ENCODE data around the gene WDR54.
"Not testable (repeated sequence)": the region's sequence is repeated elsewhere in the genome, so short reads cannot be mapped to it uniquely, and the experiment has no call there.

The WDR54 gene

GRCh38 chr2:74413001-74413698 lies 8.4 kb upstream of the WDR54 start:
- no peak for DNase-seq

DNA sequence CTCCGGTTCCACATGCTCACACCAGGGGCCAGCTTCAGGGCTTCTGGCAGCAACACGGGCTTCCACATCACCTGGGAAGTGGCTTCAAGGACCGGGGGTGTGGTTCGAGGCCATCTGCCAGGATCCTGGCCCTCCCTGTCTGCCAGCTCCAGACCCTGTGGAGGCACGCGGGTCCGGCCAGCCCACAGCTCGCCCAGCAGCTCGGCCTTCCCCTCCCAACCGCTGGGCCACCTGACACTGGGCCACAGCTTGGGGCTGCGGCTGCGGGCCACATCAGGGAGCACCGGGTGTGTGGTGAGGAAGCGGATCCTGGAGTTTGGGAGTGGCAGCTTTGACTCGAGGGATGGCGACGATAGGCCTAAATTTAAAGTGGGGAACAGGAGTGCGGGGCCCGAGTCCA lies 7.1 kb upstream of the WDR54 start:
- no peak for DNase-seq

DNA sequence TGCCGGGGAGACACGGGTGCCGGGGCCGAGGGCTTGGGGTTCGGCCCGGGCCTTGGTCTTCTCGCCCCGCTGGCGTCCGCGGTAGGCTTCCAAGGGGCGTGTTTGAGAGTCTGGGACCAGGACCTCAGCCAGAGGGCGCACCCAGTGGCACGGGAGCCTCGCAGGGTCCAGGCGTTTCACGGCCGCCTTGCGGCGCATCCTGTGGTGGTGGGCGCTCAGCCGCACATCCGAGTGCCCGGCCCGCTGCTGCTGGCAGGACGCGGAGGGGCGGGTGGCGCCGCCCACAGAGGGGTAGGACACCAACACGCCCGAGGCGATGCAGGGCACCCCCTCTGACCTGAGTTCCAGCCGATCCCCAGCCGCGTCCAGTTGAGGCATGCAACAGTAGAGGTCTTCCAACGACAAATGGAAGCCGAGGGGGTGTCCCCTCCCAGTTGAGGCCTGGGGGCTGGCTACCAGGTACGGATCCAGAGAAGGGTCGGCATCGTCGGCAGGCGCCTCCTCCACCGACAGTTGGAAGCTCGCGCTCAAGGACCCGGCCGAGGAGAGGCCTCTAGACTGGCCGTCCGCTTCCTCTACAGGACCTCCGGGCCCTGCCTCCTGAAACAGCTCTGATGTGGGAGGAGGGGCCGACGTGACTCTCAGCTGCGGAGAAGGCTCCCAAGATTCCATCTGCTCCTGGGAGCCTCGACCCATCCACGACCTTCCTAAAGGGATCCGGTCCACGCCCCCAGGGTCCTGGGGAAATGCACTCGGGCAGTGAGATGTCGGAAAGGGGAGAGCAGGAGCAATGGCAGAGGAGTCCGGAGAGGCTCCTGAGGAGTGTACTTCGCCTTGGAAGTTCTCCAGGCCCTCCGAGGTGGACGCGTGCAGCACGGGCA lies 6.4 kb upstream of the WDR54 start:
- no peak for DNase-seq

GRCh38 chr2:74415762-74416395 lies 5.7 kb upstream of the WDR54 start:
- DNase-seq, result no peak

DNA sequence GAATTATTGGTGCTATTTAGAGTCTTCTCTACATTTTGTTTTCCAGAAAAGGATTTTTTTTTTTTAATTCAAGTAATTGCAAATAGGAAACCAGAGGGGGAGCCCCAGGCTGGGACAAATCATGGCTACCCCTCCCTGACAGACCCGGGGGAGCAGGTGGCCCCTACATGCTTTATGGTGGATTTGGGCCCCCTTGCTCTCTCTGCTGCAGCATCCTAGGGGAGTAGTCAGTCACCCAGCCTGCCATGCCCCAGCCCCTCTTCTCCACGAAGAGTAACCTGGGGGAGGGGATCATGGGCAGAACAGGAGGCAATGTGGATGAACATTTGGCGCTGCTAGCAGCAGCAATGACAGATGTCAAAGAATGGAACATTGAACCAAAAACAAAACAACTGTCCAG lies 4.8 kb upstream of the WDR54 start:
- DNase-seq, result peak; percentile 22

DNA sequence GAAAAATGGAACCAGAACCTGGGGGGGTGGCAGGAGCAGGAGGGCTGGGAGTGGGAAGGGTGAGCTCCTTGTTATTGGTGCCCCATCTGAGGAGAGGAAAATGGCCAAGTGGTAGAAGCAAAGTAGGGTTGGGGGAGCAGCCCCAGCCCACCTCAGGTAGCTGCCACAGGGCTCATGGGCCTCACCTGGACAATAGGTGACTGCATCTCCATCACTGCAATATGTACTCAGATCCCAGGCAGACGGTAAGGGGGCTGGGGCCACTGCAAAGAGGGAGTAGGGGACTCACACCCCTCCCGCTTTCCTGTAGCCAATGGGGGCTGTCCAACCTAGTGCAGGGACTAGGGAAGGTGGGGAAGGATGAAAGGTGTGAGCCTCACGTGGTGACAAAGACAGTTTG lies 4.3 kb upstream of the WDR54 start:
- no peak for DNase-seq

GRCh38 chr2:74417763-74418162 lies 3.8 kb upstream of the WDR54 start:
- no peak for DNase-seq

DNA sequence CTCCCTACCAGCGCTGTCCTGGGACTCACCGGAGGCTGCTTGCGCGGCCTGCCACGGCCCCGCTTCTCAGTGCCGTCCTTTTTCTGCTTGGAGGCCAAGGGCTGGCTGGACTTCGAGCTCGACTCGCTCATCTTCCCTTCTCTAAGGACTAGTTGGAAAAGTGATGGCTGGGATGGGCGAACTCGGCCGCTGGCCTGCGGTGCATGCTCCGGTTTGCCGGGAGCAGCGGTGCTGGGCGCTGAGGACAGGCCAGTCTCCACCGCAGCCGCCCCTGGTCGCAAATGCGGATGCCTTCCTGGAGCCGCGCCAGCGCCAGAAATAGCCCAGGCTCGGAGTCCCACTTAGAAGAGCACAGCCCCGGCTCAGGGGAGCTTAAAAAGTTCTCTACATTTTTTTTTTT lies 3.2 kb upstream of the WDR54 start:
- no peak for DNase-seq

DNA sequence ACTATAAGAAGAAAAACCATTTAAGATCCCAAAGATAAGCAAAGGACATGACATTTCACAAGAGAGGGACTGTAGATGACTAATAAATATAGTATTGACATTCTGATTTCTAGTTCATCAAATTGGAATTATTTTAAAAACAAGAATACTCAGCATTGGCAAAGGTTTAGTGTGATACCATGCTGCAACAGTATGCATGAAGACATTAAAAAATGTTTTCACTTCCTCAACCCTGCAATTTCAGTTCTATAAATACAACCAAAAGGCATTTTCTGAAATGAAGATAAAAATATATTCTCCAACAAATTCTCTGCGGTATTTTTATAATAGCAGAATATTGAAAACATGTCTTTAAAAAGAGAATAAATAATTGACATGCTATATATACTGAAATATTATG lies 2.2 kb upstream of the WDR54 start:
- no peak for DNase-seq

GRCh38 chr2:74420006-74420405 lies 1.5 kb upstream of the WDR54 start:
- DNase-seq, result no peak

DNA sequence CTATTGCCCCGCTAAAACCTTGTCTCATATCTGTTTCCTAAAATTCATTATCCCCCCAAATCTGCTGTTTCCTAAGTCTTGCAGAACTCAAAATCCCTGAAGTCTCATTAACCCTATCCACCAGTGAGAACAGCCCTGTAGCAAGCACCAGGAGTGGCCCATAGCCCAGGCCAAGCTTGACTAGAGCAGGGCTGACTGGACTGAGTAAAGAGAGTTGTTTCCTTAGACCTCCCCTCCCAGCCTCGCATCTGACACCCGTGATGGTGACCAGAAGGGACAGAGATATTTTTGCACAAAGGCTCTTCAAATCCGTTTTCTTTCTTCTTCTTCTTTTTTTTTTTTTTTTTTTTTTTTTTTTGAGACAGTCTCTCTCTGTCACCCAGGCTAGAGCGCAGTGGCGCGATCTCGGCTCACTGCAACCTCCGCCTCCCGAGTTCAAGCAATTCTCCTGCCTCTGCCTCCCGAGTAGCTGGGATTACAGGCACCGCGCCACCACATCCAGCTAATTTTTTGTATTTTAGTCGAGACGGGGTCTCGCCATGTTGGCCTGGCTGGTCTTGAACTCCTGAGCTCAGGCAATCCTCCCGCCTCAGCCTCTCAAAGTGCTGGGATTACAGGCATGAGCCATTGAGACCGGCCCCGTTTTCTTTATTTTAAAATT lies 957 bp upstream of the WDR54 start:
- not testable (repeated sequence) for DNase-seq

DNA sequence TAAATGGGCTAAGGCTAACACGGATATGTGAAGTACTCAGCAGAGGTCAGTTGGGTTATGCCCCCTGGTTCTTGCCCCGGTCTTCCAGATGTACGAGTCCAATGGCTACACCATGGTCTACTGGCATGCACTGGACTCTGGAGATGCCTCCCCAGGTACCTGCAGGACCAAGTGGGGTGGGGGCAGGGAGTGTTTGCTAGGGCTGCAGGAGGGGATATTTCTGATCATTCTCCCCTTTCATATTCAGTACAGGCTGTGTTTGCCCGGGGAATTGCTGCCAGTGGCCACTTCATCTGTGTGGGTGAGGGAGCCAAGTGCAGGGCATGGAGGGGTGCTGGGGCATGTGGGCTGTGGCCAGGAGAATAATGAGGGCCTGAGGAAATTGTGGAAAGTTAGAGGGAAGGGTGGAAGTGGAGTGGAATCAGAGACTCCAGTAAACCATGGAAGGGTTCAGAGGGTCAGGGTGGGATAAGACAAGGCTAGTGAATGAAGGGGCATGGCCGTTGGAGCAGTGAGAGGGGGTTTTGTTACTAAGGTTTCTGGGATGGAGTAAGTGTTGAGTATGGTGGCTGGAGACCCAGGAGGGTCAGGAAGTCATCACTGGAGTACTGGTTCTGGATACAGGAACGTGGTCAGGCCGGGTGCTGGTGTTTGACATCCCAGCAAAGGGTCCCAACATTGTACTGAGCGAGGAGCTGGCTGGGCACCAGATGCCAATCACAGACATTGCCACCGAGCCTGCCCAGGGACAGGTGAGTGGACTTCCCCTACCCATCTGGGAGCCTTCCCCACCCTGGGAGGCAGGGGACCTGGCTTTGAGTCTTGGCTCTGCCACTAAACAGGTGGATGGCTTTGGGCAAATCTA lies 1.9 kb downstream of the WDR54 start:
- DNase-seq, result no peak

- no peak for DNase-seq
These were observed 2.8 kb downstream of the WDR54 start for GRCh38 chr2:74424139-74424992.

GRCh38 chr2:74424995-74425406 lies 3.5 kb downstream of the WDR54 start:
- DNase-seq, result no peak

GRCh38 chr2:74425523-74425922 lies 4.0 kb downstream of the WDR54 start:
- no peak for DNase-seq

DNA sequence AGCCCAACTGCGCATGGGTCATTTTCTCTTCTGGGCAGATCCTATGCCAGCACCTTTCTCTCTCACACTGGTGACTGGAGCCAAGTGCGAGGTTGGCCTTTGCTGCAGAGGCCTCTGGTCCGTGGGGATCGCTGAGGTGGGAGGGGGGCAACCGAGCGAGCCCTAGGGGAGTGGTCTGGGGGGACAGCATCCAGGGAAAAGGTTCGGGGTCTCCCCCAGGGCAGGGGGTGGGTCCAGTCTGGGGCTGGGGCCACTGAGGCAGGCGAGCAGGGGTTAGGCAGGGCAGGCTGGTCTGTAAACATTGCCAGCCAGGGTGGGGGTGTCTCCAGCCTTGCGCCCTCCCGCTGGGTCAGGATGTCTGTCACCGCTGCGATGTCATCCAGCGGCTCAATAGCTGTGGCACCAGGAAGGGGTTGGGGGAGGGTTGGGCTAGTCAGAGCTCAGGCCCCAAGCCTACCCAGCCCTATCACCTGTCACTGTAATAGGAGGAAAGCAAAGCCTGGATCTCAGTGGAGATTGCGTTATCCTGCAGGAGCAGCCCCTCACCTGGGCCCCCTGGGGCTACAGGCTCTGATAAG lies 4.7 kb downstream of the WDR54 start:
- no peak for DNase-seq

DNA sequence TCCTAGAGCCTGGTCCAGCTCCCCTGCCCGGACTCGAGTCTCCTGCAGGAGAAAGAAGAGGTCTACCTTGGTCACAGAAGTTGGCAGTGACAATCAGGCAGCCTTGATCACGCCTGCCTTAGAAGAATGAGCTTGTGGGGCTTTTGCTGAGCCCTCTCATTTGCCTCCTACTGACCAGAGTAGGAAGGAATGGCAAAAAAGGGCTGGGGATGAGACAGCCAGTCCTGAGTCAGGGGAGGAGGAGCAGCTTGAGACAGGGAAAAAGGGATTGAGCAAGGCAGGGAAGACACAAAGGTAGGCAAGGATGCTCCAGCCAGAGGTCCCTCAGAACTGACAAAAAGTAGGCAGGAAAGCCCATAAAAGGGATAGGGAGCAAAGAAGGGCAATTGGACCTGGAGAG lies 6.0 kb downstream of the WDR54 start:
- no peak for DNase-seq

DNA sequence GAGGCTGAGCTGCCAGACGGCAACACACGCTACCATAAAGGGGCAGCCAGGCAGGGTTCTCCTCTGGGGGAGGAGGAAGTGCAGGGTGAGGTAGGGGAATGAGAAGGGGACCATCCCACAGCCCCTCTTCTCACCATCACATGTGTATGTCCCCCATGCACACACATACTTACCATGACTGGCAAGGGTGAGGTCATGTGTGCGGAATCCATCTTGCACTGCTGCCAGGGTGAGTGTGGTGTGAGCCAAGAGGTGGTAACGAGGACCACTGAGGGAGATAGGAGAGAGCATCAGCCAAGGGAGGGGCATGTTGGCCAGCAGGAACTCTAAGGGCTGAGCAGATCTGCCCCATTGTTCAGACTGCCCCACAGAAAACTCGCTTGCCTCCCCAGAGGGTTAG lies 7.1 kb downstream of the WDR54 start:
- no peak for DNase-seq

DNA sequence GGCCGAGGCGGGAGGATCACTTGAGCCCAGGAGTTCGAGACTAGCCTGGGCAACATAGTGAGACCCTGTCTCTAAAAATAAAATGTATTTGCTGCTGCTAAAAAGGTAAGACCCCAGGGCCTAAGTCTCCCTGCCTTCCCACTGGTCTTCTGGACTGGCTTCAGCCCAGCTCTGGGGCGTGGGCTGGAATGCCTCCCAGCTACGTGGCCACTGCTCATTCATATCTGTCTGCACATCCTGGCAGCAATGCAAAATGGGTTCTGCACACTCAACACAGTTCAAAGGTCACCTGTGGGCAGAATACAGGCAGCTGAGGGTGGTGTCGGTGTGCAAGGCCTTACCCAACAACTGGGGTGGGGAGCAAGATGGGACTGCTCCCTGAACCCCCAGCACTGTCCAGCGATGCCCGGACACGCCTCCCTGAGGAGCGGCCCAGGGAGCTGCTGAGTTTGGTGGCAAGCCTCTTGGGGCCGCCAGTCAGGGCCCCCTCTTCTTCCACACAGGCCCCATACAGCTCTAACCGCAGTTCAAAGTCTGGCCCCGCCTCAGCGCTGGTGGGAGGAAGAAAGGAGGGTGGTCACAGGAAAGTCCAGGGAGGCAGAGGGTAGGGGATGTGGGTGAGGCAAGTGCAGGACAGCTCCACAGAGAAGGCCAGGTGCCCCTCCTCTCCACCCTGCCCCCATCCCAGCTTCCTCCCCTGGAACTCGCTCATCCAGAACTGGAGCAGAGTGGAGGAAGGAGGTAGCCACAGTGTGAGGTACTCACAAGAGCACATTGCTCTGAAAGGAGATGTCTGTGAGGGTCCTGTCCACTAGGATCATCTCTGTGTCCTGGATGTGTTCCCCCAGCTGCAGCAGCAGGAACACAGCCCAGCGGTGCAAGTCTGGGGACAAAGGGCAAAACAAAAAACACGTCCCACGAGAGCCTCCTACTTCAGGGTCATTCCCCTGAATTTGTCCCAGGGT lies 8.2 kb downstream of the WDR54 start:
- DNase-seq, result peak; percentile 12

DNA sequence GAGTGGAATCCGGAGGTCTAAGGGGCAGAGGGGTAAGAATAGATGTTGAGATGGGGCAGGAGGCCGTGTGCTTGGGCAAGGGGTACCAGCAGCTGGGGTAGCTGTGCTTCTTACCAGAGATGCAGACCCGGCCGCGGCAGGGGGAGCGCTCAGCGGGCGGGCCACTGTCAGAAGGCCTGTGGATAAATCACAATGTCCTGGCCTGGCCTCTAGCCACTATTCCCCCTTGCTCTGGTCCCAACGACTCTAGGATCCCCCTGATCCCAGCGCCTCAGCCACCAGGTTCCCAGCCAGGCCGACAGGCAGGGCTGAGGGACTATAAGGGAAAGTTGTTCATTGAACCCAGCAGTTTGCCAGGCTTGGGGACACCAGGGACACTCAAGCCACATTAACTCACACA lies 9.0 kb downstream of the WDR54 start:
- DNase-seq, result no peak
